Activated B cell treated with CpG ODN at 0.5 μM for 24 hours (primary cell): ENCODE measurements around the gene KLHL11. TPM values are rescaled to one million over a fixed set of nuclear protein-coding genes. Genes with fewer than 3 reads are reported as not detected.
"Not testable (repeated sequence)": the region's sequence is repeated elsewhere in the genome, so short reads cannot be mapped to it uniquely, and the experiment has no call there.

ENCODE experiments used
- ATAC-seq: fragments of 200-7000 bp; cut with Tn5 transposase; one replicate; pipeline ENCODE4 v1.10.0; 2021; ENCODE audit warnings: low read depth, mild to moderate bottlenecking, moderate library complexity
- CTCF ChIA-PET: fragments of 350-600 bp; sonication (Branson Sonifier 250); formaldehyde crosslinking; loops from one replicate; lab custom pipeline; 2021; ENCODE audit warnings: antibody characterized with exemption; lab: Charles Lee
- POLR2A ChIA-PET: fragments of 350-600 bp; sonication (Branson Sonifier 250); formaldehyde crosslinking; loops from one replicate; lab custom pipeline; 2021; ENCODE audit warnings: antibody characterized with exemption; lab: Charles Lee
- DNase-seq: peaks from one replicate; pipeline ENCODE4 v3.0.0; 2022
- H3K27ac Mint-ChIP-seq: one replicate; pipeline ENCODE4 v1.8.0; 2020; ENCODE audit warnings: mixed read lengths
- H3K27me3 Mint-ChIP-seq: one replicate; pipeline ENCODE4 v1.8.0; 2021; ENCODE audit warnings: mixed read lengths
- H3K36me3 Mint-ChIP-seq: one replicate; pipeline ENCODE4 v1.8.0; 2021; ENCODE audit warnings: low read depth, mixed read lengths
- H3K4me1 Mint-ChIP-seq: one replicate; pipeline ENCODE4 v1.8.0; 2021; ENCODE audit warnings: mixed read lengths
- H3K4me3 Mint-ChIP-seq: one replicate; pipeline ENCODE4 v1.8.0; 2020; ENCODE audit warnings: mild to moderate bottlenecking, mixed read lengths
- H3K9me3 Mint-ChIP-seq: one replicate; pipeline ENCODE4 v1.8.0; 2020; ENCODE audit warnings: mixed read lengths
- intact Hi-C: fragments of 100-400 bp; cut with micrococcal nuclease; formaldehyde crosslinking; loops from one replicate; pipeline ENCODE4 v1.15.1; 2024
- total RNA-seq: library from RNA; stranded (reverse); gene quantifications from 2 replicates; pipeline ENCODE4 v1.2.3, GENCODE V29; 2022
- TF ChIP-seq, protein P1 (sequence below): fragments of 200-600 bp; IDR thresholded peaks from one replicate; pipeline ENCODE4 v1.8.0; 2022; ENCODE audit warnings: antibody characterized with exemption, mild to moderate bottlenecking

KLHL11 gene
- total RNA-seq, 1 donor from 2014 or later = 17.3 TPM

DNA sequence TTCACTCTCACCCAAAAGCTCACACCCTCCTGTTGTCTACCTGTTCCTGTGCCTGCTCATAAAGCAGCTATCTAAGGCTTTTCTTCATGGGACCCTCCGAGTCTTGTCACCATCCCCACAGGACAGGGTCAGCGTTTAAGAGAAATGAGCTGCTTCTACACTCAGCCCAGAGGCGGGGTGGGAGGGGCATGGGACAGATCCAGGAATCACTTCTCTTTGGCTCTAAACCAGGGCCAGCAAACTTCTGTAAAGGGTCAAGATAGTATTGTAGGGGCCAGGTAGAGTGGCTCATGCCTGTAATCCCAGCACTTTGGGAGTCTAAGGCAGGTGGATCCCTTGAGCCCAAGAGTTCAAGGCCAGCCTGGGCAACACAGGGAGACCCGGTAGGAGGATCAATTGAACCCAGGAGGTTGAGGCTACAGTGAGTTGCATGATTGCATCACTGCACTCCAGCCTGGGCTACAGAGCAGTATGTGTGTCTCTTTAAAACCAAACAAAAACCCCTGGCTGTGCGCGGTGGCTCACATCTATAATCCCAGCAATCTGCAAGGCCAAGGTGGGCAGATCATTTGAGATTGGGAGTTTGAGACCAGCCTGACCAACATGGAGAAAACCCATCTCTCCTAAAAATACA lies 23.2 kb upstream of the KLHL11 start:
- H3K4me1 Mint-ChIP-seq = no peaks in the 10 kb centered on the region
- H3K9me3 Mint-ChIP-seq = no peaks in the 10 kb centered on the region
- ATAC-seq = no peak
- no peak overlapping the region for H3K27ac Mint-ChIP-seq
- TF ChIP-seq, protein P1, sequence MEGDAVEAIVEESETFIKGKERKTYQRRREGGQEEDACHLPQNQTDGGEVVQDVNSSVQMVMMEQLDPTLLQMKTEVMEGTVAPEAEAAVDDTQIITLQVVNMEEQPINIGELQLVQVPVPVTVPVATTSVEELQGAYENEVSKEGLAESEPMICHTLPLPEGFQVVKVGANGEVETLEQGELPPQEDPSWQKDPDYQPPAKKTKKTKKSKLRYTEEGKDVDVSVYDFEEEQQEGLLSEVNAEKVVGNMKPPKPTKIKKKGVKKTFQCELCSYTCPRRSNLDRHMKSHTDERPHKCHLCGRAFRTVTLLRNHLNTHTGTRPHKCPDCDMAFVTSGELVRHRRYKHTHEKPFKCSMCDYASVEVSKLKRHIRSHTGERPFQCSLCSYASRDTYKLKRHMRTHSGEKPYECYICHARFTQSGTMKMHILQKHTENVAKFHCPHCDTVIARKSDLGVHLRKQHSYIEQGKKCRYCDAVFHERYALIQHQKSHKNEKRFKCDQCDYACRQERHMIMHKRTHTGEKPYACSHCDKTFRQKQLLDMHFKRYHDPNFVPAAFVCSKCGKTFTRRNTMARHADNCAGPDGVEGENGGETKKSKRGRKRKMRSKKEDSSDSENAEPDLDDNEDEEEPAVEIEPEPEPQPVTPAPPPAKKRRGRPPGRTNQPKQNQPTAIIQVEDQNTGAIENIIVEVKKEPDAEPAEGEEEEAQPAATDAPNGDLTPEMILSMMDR = no peak
- H3K27me3 Mint-ChIP-seq = no peaks in the 10 kb centered on the region
- peaks cover 79% of the 10 kb centered on the region for H3K36me3 Mint-ChIP-seq
- CTCF ChIA-PET = no interaction called here
- H3K4me3 Mint-ChIP-seq = no peak overlapping the region
- no peak for DNase-seq
- POLR2A ChIA-PET = no interaction called here
- intact Hi-C loops = no loop called here

DNA sequence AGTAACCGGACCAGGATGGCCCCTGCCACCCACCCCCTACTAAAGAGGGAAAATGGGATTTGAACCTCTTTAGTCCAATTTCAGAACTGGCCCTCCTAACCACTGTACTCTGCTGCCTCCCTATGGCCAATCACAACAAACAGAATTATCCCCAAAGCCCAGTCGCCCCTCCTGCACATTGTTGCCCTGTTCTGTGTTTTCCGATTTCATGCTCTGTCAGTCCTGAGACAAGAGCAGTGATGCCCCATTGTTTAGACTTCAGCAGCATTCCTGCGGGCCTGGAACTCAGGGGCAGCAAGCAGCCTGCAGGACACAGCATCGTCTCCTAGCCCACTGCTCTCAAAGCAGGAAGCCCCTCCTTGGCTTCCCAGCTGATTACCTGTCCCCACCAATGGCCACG lies 20.5 kb upstream of the KLHL11 start:
- ChIA-PET POLR2A (no interaction called here), CTCF (no interaction called here)
- no peak for ATAC-seq
- no peak for DNase-seq
- no peak overlapping the region for H3K4me3 Mint-ChIP-seq
- H3K9me3 Mint-ChIP-seq = no peaks in the 10 kb centered on the region
- peaks cover 79% of the 10 kb centered on the region for H3K36me3 Mint-ChIP-seq
- H3K27me3 Mint-ChIP-seq = no peaks in the 10 kb centered on the region
- intact Hi-C loops = loop anchor here (1.0 kb wide), 1 partner anchor 147 kb away; no protein-coding TSS in a partner anchor
- H3K4me1 Mint-ChIP-seq = no peaks in the 10 kb centered on the region
- H3K27ac Mint-ChIP-seq = no peak overlapping the region
- TF ChIP-seq, protein P1 = no peak

DNA sequence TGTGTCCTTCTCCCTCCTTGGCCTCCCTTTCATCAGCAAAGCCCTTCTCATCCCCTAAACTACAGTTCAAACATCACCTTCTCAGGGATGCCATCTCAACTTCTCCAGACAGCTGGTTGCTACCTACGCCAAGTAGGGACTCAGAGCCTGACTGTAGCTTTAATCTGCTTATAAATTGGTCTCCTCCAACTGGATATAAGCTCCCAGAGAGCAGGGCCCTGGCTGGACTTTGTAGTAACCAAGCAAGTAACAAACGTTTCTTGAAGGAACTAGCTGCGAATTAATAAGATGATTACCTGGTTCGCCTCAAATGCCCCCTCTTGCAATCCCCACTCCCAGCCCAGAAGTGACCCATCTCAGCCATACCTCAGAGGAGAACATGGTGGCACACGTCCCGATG lies 17.5 kb upstream of the KLHL11 start:
- H3K27ac Mint-ChIP-seq = no peak overlapping the region
- no peaks in the 10 kb centered on the region for H3K27me3 Mint-ChIP-seq
- CTCF ChIA-PET = no interaction called here
- TF ChIP-seq, protein P1 = no peak
- peaks cover 82% of the 10 kb centered on the region for H3K36me3 Mint-ChIP-seq
- DNase-seq (no peak), ATAC-seq (no peak)
- H3K4me1 Mint-ChIP-seq = no peaks in the 10 kb centered on the region
- no peaks in the 10 kb centered on the region for H3K9me3 Mint-ChIP-seq
- POLR2A ChIA-PET = no interaction called here
- intact Hi-C loops = no loop called here
- H3K4me3 Mint-ChIP-seq = no peak overlapping the region

DNA sequence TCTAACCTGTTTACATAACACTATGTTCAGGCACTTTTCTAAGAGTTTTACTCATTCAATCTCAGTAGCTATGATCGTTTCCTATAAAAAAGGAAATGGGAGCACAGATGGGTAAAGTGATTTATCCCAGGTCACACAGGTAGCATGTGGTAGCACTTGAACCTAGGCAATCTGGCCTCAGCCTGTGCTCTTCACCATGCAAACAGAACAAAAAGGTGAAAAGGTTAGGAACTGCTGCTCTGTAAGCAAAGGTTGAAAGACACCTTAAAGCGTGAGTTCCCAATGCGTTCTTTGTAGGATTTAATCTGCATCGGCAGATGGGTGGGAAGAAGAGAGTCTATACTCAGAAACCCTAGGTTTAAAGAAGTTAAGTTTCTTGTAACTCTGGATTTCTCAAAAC lies 14.9 kb upstream of the KLHL11 start:
- intact Hi-C loops = no loop called here
- POLR2A ChIA-PET = interaction anchor here (0.6 to 0.7 kb wide), 2 partner anchors 42 to 311 kb away, joined by 4 to 11 read pairs; no protein-coding TSS in a partner anchor
- CTCF ChIA-PET = no interaction called here

DNA sequence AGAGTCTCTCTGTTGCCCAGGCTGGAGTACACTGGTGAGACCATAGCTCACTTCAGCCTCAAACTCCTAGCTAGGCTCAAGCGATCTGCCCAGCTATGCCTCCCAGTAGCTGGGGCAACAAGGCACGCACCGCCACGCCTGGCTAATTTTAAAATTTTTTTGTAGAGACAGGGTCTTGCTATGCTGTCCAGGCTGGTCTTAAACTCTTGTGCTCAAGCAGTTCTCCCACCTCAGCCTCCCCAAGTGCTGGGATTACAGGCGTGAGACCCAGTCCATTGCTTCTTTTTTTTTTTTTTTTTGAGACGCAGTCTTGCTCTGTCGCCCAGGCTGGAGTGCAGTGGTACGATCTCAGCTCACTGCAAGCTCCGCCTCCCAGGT lies 9.1 kb upstream of the KLHL11 start:
- DNase-seq, CTCF ChIA-PET, POLR2A ChIA-PET: not testable (repeated sequence)

More for the DNA sequence above, 14.9 kb upstream of the KLHL11 start:
- no peak for ATAC-seq
- TF ChIP-seq, protein P1 = no peak
- no peaks in the 10 kb centered on the region for H3K27me3 Mint-ChIP-seq
- no peaks in the 10 kb centered on the region for H3K4me1 Mint-ChIP-seq
- no peaks in the 10 kb centered on the region for H3K9me3 Mint-ChIP-seq
- H3K27ac Mint-ChIP-seq = no peak overlapping the region
- DNase-seq = no peak
- H3K4me3 Mint-ChIP-seq = no peak overlapping the region
- peaks cover 76% of the 10 kb centered on the region for H3K36me3 Mint-ChIP-seq

More for the DNA sequence above, 9.1 kb upstream of the KLHL11 start:
- ATAC-seq, H3K27me3 Mint-ChIP-seq, intact Hi-C loops, H3K9me3 Mint-ChIP-seq, H3K27ac Mint-ChIP-seq, H3K4me3 Mint-ChIP-seq, H3K4me1 Mint-ChIP-seq: not testable (repeated sequence)
- peaks cover 76% of the 10 kb centered on the region for H3K36me3 Mint-ChIP-seq
